HepG2 (cell line): ENCODE measurements around the gene TTLL11. TPM values are rescaled to one million over a fixed set of nuclear protein-coding genes. Genes with fewer than 3 reads are reported as not detected.

Source experiments
- FUBP1 ChIP-seq: sonication (generic); formaldehyde crosslinking; IDR thresholded peaks from 2 replicates; pipeline ENCODE4 v1.5.1; 2020; ENCODE audit warnings: missing genetic modification reagents, mild to moderate bottlenecking, borderline replicate concordance
- MBNL3 ChIP-seq: fragments of 250-450 bp; sonication (Bioruptor Pico); conservative IDR thresholded peaks from 2 replicates; pipeline ENCODE4 v1.8.0; 2022; ENCODE audit warnings: mild to moderate bottlenecking, inconsistent platforms
- TCF12 ChIP-seq, 2 experiments: fragments of 450-650 bp in 1 of 2; sonication (generic) in 1 of 2; formaldehyde crosslinking in 1 of 2; IDR thresholded peaks; 2 replicates each; pipeline versions ENCODE4 v1.6.1 to v1.8.0; 2017 to 2022; ENCODE audit warnings: antibody characterized with exemption in 1 of 2, mild to moderate bottlenecking in 1 of 2, missing genetic modification reagents in 1 of 2, moderate library complexity in 1 of 2
- THRA ChIP-seq: sonication (generic); formaldehyde crosslinking; IDR thresholded peaks from 2 replicates; pipeline ENCODE4 v1.4.0; 2020; ENCODE audit warnings: missing genetic modification reagents, borderline replicate concordance
- ZNF510 ChIP-seq: sonication (generic); formaldehyde crosslinking; IDR thresholded peaks from 2 replicates; pipeline ENCODE4 v1.4.0; 2020; ENCODE audit warnings: low read depth, mild to moderate bottlenecking, missing genetic modification reagents
- ZNF713 ChIP-seq: sonication (generic); formaldehyde crosslinking; IDR thresholded peaks from 2 replicates; pipeline ENCODE4 v1.4.0; 2020; ENCODE audit warnings: mild to moderate bottlenecking, missing genetic modification reagents
- polyA plus RNA-seq, 8 experiments: library from polyadenylated mRNA; depleted of rRNA in 3 of 8; stranded (reverse) in 7 of 8; unstranded in 1 of 8; fragments of >200 nt; fragmentation: Illumina TruSeq in 4 of 8; extraction: Trizol in 4 of 8; gene quantifications; 2 replicates each; pipeline versions ENCODE4 v1.2.1 to v1.2.3, GENCODE V29; 2011 to 2016; ENCODE audit warnings: low read depth in 4 of 8, missing spikeins in 1 of 8, mixed read lengths in 1 of 8; ENCODE audit not compliant: insufficient read depth in 1 of 8
- total RNA-seq, 5 experiments: library from RNA; depleted of rRNA; stranded (reverse); fragments of >200 nt; fragmentation: Illumina TruSeq; extraction: Trizol; gene quantifications; 2 replicates each; pipeline ENCODE4 v1.2.3, GENCODE V29; 2016; ENCODE audit warnings: low read depth in 1 of 5
- TF ChIP-seq, protein P1 (sequence below): sonication (generic); formaldehyde crosslinking; IDR thresholded peaks from 2 replicates; pipeline ENCODE4 v1.4.0; 2020; ENCODE audit warnings: low read depth, missing genetic modification reagents

The TTLL11 gene
- total and polyA plus RNA-seq, 2 of the 13 experiments (the other 11 are each of a cell fraction or from before 2014, with no cell fraction given), result 4.5 to 5.2 TPM

- TF ChIP-seq, protein P1, sequence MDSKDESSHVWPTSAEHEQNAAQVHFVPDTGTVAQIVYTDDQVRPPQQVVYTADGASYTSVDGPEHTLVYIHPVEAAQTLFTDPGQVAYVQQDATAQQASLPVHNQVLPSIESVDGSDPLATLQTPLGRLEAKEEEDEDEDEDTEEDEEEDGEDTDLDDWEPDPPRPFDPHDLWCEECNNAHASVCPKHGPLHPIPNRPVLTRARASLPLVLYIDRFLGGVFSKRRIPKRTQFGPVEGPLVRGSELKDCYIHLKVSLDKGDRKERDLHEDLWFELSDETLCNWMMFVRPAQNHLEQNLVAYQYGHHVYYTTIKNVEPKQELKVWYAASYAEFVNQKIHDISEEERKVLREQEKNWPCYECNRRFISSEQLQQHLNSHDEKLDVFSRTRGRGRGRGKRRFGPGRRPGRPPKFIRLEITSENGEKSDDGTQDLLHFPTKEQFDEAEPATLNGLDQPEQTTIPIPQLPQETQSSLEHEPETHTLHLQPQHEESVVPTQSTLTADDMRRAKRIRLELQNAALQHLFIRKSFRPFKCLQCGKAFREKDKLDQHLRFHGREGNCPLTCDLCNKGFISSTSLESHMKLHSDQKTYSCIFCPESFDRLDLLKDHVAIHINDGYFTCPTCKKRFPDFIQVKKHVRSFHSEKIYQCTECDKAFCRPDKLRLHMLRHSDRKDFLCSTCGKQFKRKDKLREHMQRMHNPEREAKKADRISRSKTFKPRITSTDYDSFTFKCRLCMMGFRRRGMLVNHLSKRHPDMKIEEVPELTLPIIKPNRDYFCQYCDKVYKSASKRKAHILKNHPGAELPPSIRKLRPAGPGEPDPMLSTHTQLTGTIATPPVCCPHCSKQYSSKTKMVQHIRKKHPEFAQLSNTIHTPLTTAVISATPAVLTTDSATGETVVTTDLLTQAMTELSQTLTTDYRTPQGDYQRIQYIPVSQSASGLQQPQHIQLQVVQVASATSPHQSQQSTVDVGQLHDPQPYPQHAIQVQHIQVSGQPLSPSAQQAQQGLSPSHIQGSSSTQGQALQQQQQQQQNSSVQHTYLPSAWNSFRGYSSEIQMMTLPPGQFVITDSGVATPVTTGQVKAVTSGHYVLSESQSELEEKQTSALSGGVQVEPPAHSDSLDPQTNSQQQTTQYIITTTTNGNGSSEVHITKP (CRISPR knock-in tag), result no peak
- TF ChIP-seq MBNL3 (CRISPR knock-in tag), result no peak
- no peak for TF ChIP-seq FUBP1 (CRISPR knock-in tag)
- no peak for TF ChIP-seq ZNF510
- no peak for TF ChIP-seq ZNF713 (CRISPR knock-in tag)
- no peak for TF ChIP-seq THRA
- TF ChIP-seq TCF12 (IDR thresholded peaks at IDR 0.05), result no peak
- TF ChIP-seq TCF12 (CRISPR knock-in tag; IDR thresholded peaks at IDR 0.05), result no peak
Measured at GRCh38 chr9:122015170-122015821, 77.8 kb downstream of the TTLL11 start (continued).
